Measurements from ENCODE around the gene P4HB.

The P4HB gene

DNA sequence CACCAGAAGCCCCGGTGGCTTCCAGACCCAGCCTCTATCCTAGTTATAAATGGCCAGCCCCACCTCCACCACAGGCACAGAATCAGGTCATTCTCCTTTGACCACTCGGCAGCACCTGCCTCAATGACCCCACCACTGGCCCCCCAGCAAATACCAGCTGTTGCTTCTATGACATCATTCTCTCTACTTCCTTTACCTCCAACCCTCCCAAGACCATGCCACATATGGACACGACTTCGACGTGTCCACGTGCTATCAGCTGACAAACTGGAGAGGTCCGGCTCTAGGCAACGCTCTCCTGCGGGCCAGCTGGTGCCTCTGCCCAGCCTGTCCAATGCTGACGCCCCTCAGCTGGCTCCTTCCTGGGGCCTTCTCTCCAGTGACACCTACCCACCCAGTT lies 25.1 kb upstream of the P4HB start:
- TF ChIP-seq, protein P1, sequence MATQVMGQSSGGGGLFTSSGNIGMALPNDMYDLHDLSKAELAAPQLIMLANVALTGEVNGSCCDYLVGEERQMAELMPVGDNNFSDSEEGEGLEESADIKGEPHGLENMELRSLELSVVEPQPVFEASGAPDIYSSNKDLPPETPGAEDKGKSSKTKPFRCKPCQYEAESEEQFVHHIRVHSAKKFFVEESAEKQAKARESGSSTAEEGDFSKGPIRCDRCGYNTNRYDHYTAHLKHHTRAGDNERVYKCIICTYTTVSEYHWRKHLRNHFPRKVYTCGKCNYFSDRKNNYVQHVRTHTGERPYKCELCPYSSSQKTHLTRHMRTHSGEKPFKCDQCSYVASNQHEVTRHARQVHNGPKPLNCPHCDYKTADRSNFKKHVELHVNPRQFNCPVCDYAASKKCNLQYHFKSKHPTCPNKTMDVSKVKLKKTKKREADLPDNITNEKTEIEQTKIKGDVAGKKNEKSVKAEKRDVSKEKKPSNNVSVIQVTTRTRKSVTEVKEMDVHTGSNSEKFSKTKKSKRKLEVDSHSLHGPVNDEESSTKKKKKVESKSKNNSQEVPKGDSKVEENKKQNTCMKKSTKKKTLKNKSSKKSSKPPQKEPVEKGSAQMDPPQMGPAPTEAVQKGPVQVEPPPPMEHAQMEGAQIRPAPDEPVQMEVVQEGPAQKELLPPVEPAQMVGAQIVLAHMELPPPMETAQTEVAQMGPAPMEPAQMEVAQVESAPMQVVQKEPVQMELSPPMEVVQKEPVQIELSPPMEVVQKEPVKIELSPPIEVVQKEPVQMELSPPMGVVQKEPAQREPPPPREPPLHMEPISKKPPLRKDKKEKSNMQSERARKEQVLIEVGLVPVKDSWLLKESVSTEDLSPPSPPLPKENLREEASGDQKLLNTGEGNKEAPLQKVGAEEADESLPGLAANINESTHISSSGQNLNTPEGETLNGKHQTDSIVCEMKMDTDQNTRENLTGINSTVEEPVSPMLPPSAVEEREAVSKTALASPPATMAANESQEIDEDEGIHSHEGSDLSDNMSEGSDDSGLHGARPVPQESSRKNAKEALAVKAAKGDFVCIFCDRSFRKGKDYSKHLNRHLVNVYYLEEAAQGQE (IDR thresholded peaks at IDR 0.05; ENCODE audit: low read depth), result no peak
- TF ChIP-seq, protein P2, sequence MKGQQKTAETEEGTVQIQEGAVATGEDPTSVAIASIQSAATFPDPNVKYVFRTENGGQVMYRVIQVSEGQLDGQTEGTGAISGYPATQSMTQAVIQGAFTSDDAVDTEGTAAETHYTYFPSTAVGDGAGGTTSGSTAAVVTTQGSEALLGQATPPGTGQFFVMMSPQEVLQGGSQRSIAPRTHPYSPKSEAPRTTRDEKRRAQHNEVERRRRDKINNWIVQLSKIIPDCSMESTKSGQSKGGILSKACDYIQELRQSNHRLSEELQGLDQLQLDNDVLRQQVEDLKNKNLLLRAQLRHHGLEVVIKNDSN (IDR thresholded peaks at IDR 0.05), result no peak
- TF ChIP-seq TEAD4 (IDR thresholded peaks at IDR 0.05) (no peak), CREB1 (IDR thresholded peaks at IDR 0.05; ENCODE audit: low read depth) (no peak), NFIC (IDR thresholded peaks at IDR 0.05) (no peak), YY1 (IDR thresholded peaks at IDR 0.05; ENCODE audit: low read depth) (no peak), FOXM1 (IDR thresholded peaks at IDR 0.05; ENCODE audit: borderline replicate concordance, low read depth) (no peak), TAF1 (IDR thresholded peaks at IDR 0.05; ENCODE audit: low read depth) (no peak), EGR1 (IDR thresholded peaks at IDR 0.05) (no peak), EP300 (IDR thresholded peaks at IDR 0.05; ENCODE audit: borderline replicate concordance) (no peak), RAD21 (IDR thresholded peaks at IDR 0.05; ENCODE audit: low read depth) (no peak), CEBPB (IDR thresholded peaks at IDR 0.05) (no peak), ZBTB7A (IDR thresholded peaks at IDR 0.05; ENCODE audit: low read depth) (no peak), TCF12 (IDR thresholded peaks at IDR 0.05; ENCODE audit: low read depth) (no peak)
- TF ChIP-seq, protein P3, sequence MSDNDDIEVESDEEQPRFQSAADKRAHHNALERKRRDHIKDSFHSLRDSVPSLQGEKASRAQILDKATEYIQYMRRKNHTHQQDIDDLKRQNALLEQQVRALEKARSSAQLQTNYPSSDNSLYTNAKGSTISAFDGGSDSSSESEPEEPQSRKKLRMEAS (IDR thresholded peaks at IDR 0.05), result no peak

DNA sequence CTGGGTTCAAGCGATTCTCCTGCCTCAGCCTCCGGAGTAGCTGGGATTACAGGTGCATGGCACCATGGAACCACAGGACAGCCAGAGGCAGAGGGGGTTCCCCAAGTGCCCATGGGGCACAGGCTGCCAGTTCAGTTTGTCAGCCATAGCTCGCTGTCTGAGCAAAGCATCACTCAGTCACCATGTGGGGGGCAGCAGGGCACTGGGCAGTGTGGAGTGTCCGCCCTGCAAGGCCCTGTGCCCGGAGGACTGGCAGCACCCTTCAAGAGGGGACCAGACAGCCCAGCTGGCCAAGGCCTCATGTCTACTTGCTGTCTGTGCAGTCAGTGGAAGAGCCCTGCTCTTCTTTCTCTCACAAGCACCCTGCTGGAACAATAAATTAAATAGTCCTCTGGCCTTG lies 24.6 kb upstream of the P4HB start:
- TF ChIP-seq FOXM1 (IDR thresholded peaks at IDR 0.05; ENCODE audit: borderline replicate concordance, low read depth) (no peak), ZBTB7A (IDR thresholded peaks at IDR 0.05; ENCODE audit: low read depth) (no peak), CEBPB (IDR thresholded peaks at IDR 0.05) (no peak), TCF12 (IDR thresholded peaks at IDR 0.05; ENCODE audit: low read depth) (no peak), EGR1 (IDR thresholded peaks at IDR 0.05) (no peak), RAD21 (IDR thresholded peaks at IDR 0.05; ENCODE audit: low read depth) (no peak), NFIC (IDR thresholded peaks at IDR 0.05) (no peak), YY1 (IDR thresholded peaks at IDR 0.05; ENCODE audit: low read depth) (no peak), CREB1 (IDR thresholded peaks at IDR 0.05; ENCODE audit: low read depth) (no peak), TAF1 (IDR thresholded peaks at IDR 0.05; ENCODE audit: low read depth) (no peak), TEAD4 (IDR thresholded peaks at IDR 0.05) (no peak), EP300 (IDR thresholded peaks at IDR 0.05; ENCODE audit: borderline replicate concordance) (no peak)
- TF ChIP-seq, protein P1 (IDR thresholded peaks at IDR 0.05; ENCODE audit: low read depth), result no peak
- TF ChIP-seq, protein P2 (IDR thresholded peaks at IDR 0.05), result no peak
- TF ChIP-seq, protein P3 (IDR thresholded peaks at IDR 0.05), result no peak

DNA sequence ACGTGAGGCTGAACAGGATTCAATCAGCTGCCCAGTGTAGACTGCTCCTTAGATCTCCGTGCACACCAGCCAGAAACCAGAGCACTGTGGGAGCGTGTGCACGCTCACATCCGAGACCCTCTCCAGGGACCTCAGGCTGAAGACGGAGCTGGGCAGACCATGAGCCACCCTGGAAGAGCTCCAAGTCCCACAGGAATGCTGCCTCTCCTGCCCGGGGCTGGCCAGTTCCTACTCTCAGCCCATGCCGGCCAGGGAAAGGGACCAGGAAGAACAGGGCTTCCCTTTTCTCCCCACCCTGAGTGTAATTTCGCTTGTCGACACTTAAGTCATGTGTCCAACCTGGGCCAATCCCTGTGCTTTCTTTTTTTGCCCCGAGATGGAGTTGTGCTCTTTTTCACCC lies 24.2 kb upstream of the P4HB start:
- TF ChIP-seq TEAD4 (IDR thresholded peaks at IDR 0.05), result no peak
- no peak for TF ChIP-seq YY1 (IDR thresholded peaks at IDR 0.05; ENCODE audit: low read depth)
- no peak for TF ChIP-seq CEBPB (IDR thresholded peaks at IDR 0.05)
- TF ChIP-seq FOXM1 (IDR thresholded peaks at IDR 0.05; ENCODE audit: borderline replicate concordance, low read depth), result no peak
- TF ChIP-seq TCF12 (IDR thresholded peaks at IDR 0.05; ENCODE audit: low read depth), result no peak
- TF ChIP-seq TAF1 (IDR thresholded peaks at IDR 0.05; ENCODE audit: low read depth), result no peak
- TF ChIP-seq, protein P1 (IDR thresholded peaks at IDR 0.05; ENCODE audit: low read depth), result no peak
- TF ChIP-seq, protein P2 (IDR thresholded peaks at IDR 0.05), result no peak
- no peak for TF ChIP-seq EP300 (IDR thresholded peaks at IDR 0.05; ENCODE audit: borderline replicate concordance)
- TF ChIP-seq RAD21 (IDR thresholded peaks at IDR 0.05; ENCODE audit: low read depth), result no peak
- TF ChIP-seq ZBTB7A (IDR thresholded peaks at IDR 0.05; ENCODE audit: low read depth), result no peak
- no peak for TF ChIP-seq NFIC (IDR thresholded peaks at IDR 0.05)
- no peak for TF ChIP-seq CREB1 (IDR thresholded peaks at IDR 0.05; ENCODE audit: low read depth)
- TF ChIP-seq, protein P3 (IDR thresholded peaks at IDR 0.05), result no peak
- no peak for TF ChIP-seq EGR1 (IDR thresholded peaks at IDR 0.05)
